SHP77 (cell line): ENCODE data around the gene SPRYD3.
"Not testable (repeated sequence)": the region's sequence is repeated elsewhere in the genome, so short reads cannot be mapped to it uniquely, and the experiment has no call there.

Source experiments
- DNase-seq, 2 experiments: peaks; one replicate each; lab custom pipeline; 2025; lab: John Stamatoyannopoulos, UW

SPRYD3 gene

DNA sequence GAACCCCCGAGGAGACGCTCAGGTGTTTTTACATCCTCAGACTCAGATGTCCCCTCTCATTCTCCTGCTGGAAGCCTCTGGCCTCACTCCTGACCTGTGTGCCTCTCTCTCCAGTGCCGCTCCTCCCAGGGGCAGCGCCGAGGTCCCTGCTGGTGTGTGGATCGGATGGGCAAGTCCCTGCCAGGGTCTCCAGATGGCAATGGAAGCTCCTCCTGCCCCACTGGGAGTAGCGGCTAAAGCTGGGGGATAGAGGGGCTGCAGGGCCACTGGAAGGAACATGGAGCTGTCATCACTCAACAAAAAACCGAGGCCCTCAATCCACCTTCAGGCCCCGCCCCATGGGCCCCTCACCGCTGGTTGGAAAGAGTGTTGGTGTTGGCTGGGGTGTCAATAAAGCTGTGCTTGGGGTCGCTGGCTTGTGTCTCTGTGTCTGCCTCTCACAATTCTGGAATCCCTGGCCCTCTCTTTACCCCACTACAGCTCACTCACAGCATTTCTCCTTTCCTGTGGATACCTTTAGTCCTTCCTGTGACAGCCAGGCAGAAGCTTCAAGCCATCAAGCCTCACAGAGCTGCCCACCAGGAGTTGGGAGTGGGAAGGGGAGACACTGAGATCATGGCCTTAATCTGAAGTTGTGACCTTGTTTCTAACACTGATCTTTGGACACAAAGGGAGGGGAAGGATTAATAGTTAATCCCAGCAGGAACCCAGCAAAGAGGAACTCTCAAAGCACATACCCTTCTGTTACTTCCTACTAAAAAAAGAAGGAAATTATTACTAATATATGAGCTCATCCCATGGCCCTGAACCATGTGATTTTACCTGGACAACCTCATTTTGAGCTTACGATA, 23.0 kb upstream of the SPRYD3 start:
- DNase-seq = no peak

DNA sequence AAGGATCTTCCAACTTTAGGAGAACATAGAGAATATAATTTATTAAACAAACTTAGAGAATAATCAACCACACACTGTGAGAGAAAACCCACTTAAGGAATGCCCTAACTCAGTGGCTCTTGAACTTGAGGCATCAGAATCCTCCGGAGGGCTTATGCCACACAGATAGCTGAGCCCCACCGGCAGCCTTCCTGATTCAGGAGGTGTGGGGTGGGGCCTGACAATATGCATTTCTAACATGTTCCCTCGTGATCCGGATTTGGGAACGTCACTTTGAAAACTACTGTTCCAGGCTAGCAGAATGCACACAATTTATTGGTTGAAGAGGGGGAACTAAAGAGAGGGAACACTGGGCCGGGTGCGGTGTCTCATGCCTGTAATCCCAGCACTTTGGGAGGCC, 22.1 kb upstream of the SPRYD3 start:
- no peak for DNase-seq

- no peak for DNase-seq
Observed at GRCh38 chr12:53100466-53101151, 21.4 kb upstream of the SPRYD3 start.

GRCh38 chr12:53099071-53099882, 20.1 kb upstream of the SPRYD3 start:
- DNase-seq = peak; percentile 60 to 72

DNA sequence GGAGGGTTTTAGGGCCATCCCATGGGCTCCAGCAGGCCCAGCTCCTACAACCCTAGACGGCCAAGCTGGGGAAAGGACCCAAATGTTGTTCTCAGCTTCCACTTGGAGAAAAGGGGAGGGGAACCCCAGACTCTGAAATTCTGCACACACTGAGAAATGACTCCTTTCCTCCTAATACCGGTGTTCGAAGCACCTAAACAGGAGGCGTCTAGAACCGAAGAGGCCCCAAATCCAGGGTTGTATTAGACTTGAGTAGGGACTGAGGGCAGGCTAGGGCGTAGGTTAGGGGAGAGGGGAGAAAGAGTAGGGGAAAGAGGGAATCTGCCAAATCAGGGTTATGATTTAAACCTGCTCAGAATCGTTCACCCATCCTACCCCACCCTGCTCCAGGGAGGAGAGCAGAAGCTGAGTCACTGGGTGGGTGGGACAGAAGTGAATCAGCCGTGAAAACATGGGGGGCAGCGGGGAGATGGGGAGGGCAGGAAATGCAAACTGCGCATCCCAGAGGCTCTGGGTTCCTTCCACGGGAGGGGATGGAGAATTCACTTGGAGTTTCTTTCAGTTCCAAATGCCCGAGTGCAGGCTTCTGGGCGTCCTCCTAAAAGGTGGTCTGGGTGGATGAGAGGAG, 19.3 kb upstream of the SPRYD3 start:
- DNase-seq = no peak

- peak; percentile 8 to 75 for DNase-seq
Observed at GRCh38 chr12:53097564-53098353, 18.6 kb upstream of the SPRYD3 start, which contains the start of gene IGFBP6. IGFBP6 (plus strand) TSS chr12:53097667; CDS start chr12:53097718, 51 bp downstream.

GRCh38 chr12:53097207-53097563, 18.0 kb upstream of the SPRYD3 start:
- no peak for DNase-seq

DNA sequence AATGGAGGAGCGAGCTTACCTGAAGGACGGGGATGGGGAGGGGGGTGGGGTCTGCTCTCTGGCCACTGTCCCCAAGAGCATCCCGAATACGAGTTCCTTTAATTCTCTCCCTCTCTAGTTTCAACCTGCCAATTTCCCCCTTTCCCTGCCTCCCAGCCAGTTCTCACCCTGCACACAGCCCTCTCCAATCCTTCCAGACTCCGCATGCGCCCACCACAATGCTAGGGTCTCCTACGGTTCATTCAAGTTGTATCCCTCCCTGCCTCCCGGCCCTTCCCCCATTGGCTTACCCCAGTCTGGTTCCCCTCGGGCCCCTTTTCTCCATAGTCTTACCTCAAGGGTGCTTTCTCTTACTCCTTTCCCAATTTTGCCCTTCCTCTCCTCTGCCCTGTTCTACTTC, 17.6 kb upstream of the SPRYD3 start:
- DNase-seq = no peak

DNA sequence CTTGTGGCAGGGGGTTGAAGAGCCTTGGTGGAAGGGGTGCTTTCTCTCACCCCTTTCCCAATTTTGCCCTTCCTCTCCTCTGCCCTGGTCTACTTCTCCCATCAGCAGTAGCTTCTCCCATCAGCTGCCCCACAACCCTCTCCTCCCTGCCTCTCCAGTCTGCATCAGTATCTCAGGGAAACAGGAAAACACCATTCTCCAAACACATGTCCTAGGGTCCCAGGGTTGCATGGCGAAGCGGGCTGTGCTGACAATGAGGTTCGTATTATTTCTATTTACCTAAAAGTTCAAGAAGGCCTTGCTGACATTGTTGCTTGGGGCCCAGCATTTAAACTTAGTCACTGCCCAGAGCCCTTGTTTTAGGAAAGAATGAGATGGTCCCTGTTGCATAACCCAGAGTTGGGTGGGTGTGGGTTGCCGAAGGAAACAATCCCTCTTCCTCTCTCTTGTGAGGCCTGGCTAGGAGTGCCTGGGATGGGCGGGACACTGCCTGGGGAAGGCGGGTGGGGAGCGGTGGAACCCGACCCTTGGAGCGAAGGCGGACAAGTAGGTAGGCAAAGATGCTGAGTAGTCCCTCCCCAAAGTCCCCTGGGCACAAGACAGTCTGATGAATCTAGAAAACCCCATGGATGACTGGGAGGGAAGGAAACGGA, 17.0 kb upstream of the SPRYD3 start:
- no peak for DNase-seq

DNA sequence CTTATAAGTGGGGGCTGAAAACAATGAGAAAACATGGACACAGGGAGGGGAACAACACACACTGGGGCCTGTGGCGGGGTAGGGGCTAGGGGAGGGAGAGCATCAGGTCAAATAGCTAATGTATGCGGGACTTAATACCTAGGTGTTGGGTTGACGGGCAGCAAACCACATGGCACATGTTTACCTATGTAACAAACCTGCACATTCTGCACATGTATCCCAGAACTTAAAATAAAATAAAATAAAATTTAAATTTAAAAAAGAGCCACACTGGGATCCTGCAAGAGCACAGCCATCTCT, 16.4 kb upstream of the SPRYD3 start:
- not testable (repeated sequence) for DNase-seq

DNA sequence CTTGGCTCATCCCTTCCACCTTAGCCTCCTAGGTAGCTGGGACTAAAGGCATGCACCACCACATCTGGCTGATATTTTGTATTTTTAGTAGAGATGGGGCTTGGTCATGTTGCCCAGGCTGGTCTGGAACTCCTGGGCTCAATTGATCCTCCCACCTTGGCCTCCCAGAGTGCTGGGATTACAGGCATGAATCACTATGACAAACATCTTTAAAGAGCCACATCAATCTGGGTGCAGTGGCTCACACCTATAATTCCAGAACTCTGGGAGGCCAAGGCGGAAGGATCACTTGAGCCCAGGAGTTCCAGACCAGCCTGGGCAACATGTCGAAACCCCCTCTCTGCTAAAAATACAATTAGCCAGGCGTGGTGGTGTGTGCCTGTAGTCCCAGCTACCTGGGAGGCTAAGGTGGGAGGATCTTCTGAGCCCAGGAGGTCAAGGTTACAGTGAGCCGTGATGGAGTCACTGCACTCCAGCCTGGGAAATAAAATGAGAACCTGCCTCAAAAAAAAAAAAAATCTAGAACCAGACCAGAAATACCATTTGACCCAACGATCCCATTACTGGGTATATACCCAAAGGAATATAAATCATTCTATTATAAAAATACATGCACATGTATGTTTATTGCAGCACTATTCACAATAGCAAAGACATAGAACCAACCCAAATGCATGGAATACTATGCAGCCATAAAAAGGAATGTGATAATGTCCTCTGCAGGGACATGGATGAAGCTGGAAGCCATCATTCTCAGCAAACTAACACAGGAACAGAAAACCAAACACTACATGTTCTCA, 15.8 kb upstream of the SPRYD3 start:
- not testable (repeated sequence) for DNase-seq

- no peak for DNase-seq
Observed at GRCh38 chr12:53094394-53094787, 15.2 kb upstream of the SPRYD3 start.

GRCh38 chr12:53093777-53094393, 14.7 kb upstream of the SPRYD3 start:
- DNase-seq = no peak

- DNase-seq = no peak
Observed at GRCh38 chr12:53091756-53092155, 12.6 kb upstream of the SPRYD3 start.

DNA sequence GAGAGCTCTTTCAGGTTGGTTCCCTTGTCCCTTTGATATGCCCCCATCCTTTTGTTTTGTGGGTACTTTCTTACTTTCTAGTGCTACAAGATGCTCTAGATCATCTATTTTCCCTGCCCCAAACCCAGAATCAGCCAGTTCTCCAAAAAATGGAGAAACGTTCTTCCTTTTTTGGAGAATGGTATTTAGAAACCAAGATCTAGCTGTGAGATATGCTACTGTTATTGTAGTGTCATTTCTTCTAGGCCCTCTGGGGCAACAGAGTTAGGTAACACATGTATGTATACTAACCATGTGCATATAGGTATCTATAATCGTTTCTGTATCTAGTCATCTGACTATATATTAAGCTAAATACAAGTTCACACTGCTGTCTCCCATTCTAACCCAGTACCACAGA, 11.4 kb upstream of the SPRYD3 start:
- no peak for DNase-seq

DNA sequence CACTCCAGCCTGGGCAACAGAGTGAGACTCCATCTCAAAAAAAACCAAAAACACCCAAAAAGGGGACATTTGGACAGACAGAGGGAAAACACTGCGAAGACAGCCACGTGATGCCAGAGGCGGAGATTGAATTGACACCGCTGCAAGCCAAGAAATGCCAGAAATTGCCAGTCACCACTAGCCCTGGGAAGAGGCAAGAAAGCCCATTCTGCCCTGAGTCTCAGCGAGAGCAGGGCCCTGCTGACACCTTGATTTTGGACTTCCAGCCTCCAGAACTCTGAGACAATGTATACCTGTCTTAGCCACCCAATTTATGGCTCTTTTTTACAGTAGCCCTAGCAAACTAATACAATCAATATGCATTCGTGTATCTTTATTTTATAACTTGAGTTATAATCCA, 10.9 kb upstream of the SPRYD3 start:
- no peak for DNase-seq

DNA sequence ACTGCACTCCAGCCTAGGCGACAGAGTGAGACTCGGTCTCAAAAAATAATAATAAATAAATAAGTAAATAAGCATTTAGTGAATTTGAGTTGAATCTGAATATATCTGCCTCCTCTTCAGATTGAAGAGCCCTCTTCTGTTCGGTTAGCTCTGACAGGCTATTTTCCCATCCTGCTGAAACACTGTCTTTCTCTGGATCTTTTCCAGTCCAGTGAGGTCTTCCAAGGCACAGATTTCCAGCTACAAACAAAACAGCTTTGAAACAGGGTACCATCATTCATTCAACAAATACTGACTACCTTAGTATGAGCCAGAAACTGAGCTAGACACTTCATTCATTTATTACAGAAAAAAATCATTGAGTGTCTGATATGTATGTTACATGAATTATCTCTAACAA, 7.2 kb upstream of the SPRYD3 start:
- no peak for DNase-seq

GRCh38 chr12:53082637-53083175, 3.5 kb upstream of the SPRYD3 start:
- no peak for DNase-seq
